ENCODE data around the gene LHFPL5.

Gene LHFPL5

DNA sequence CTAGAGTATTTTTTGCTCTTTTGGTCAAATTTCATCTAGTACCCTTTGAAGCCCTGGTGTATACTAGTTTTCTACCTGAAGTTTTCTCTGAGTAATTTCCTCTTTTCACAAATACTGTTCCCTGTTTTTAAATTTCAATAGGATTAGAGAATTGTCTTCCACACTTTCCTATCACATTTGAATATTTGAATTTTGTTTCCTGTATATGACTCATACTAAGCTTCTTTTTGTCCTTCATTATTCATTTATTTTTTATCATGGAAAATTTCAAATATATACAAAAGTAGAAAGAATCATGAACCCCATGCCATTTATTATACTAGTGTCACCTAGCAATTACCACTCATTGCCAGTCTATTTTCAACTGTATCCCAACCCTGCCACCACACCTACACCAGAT lies 52.7 kb downstream of the LHFPL5 start:
- no peak for DNase-seq

DNA sequence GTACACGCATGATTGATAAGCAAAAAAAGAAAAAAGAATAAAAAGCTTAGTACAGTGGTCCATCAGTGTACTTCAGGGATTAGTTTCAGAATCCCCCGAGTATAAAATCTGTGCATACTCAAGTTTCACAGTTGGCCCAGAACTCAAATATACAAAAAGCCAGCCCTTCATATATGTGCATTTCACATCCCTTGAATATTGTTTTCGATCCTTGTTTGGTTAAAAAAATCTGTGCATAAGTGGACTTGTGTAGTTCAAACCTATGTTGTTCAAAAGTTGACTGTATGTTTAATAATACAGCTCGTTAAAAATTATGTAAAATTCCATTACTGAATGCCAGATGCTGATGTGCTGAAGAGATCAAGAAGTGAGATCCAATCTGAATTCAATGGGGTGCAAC lies 54.2 kb downstream of the LHFPL5 start:
- DNase-seq = no peak

Measured in activated CD4-positive, alpha-beta T cell treated with anti-CD3 and anti-CD28 coated beads for 4 hours (primary cell).